ENCODE results near the gene XRCC1. TPM values are rescaled to one million over a fixed set of nuclear protein-coding genes. Genes with fewer than 3 reads are reported as not detected.

The XRCC1 gene
- total and polyA plus RNA-seq, 2 of the 4 experiments (the other 2 are of a cell fraction) = 12.5 to 21.3 TPM

DNA sequence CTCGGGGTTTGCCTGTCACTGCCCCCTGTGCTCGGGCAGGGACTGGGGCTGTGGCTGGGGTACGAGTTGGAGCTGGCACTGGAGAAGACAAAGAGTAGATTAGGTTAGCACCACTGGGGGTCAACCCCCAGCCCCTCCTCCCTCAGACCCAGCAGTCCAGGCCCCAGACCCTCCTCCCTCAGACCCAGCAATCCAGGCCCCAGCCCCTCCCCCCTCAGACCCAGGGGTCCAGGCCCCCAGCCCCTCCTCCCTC lies 23.2 kb downstream of the XRCC1 start:
- Histone ChIP-seq H2BK5ac (ENCODE audit: low read depth, low read length, poor library complexity, severe bottlenecking) (no peak overlapping the region), H3K18ac (ENCODE audit: low read depth, low read length) (no peak overlapping the region), H3K4me2 (ENCODE audit: low read depth, low read length) (no peak overlapping the region), H4K91ac (ENCODE audit: insufficient read depth, low read depth, low read length) (no peak overlapping the region), H2BK20ac (ENCODE audit: low read depth, low read length) (no peak overlapping the region), H3K4me3 (ENCODE audit: insufficient read depth, low read depth, low read length) (no peak overlapping the region), H3K9ac (ENCODE audit: low read depth, low read length) (no peak overlapping the region), H3K56ac (ENCODE audit: extremely low read depth, insufficient read depth, low read length) (no peak overlapping the region), H4K20me1 (ENCODE audit: insufficient read depth, low read length) (no peaks in the 10 kb centered on the region), H3K27ac (ENCODE audit: insufficient read depth, low read length) (no peak overlapping the region), H3K14ac (replicated peaks; ENCODE audit: low read depth, low read length) (no peak overlapping the region), H3K36me3 (ENCODE audit: control insufficient read depth, insufficient read depth, low read length) (peaks cover 31% of the 10 kb centered on the region), H3K9me1 (ENCODE audit: insufficient read depth, low read length) (no peaks in the 10 kb centered on the region), H4K8ac (ENCODE audit: low read depth in 2 of 2, low read length in 2 of 2) (no peak overlapping the region), H3K9me3 (ENCODE audit: control insufficient read depth, insufficient read depth, low read length) (no peaks in the 10 kb centered on the region), H3K79me1 (ENCODE audit: low read depth in 1 of 2, low read length in 2 of 2) (peaks cover 7 to 9% of the 10 kb centered on the region in 2 experiments; a peak in 3 of 4 replicates), H2BK120ac (ENCODE audit: low read depth, low read length) (no peak overlapping the region), H2AFZ (replicated peaks; ENCODE audit: low read length, poor library complexity) (no peak overlapping the region), H2BK15ac (ENCODE audit: low read depth, low read length) (no peak overlapping the region), H4K5ac (ENCODE audit: low read depth, low read length) (no peak overlapping the region), H3K23ac (ENCODE audit: low read depth, low read length) (no peak overlapping the region), H2AK5ac (ENCODE audit: low read depth, low read length) (no peak overlapping the region), H3K4me1 (ENCODE audit: control insufficient read depth, insufficient read depth, low read length) (no peaks in the 10 kb centered on the region), H3K27me3 (ENCODE audit: control insufficient read depth, insufficient read depth, low read length) (no peaks in the 10 kb centered on the region), H3K4ac (ENCODE audit: low read depth, low read length) (no peak overlapping the region), H2AK9ac (replicated peaks; ENCODE audit: low read depth, low read length, poor library complexity) (no peak overlapping the region)
- ChIA-PET CTCF (no interaction called here), POLR2A (ENCODE audit: unreplicated experiment) (no interaction called here)
- intact Hi-C loops (cut with micrococcal nuclease) (no loop called here), dilution Hi-C loops (cut with HindIII; ENCODE audit: low sequenced_read_pairs, unreplicated experiment) (no loop called here), in situ Hi-C loops (cut with MboI; ENCODE audit: low sequenced_read_pairs) (loop anchor here (5.0 kb wide), 1 partner anchor 100 kb away; no protein-coding TSS in a partner anchor)
- DNase-seq (no peak), ATAC-seq (ENCODE audit: low read depth) (no peak)
- BruUV-seq (replicated peaks) = no TSS peak
- WGBS, 2 experiments (ENCODE audit: extremely low coverage in 2 of 2, insufficient read length in 1 of 2) = no CpG with 5 or more reads among the region's 3 CpGs
- TF ChIP-seq SMC3 (IDR thresholded peaks at IDR 0.05; ENCODE audit: low read depth, low read length) (no peak), CEBPB (IDR thresholded peaks at IDR 0.05; ENCODE audit: low read depth, low read length) (no peak), FOS (IDR thresholded peaks at IDR 0.05; ENCODE audit: low read depth, low read length) (no peak), RAD21 (IDR thresholded peaks at IDR 0.05; ENCODE audit: low read length) (no peak), NFE2L2 (IDR thresholded peaks at IDR 0.05; ENCODE audit: low read depth, low read length) (no peak), CHD1 (IDR thresholded peaks at IDR 0.05; ENCODE audit: low read depth, low read length) (no peak), MXI1 (IDR thresholded peaks at IDR 0.05; ENCODE audit: borderline replicate concordance, low read depth, low read length) (no peak), RCOR1 (IDR thresholded peaks at IDR 0.05; ENCODE audit: insufficient replicate concordance, low read length) (no peak), MAZ (IDR thresholded peaks at IDR 0.05; ENCODE audit: borderline replicate concordance, low read depth, low read length) (no peak), POLR2A (IDR thresholded peaks at IDR 0.05; ENCODE audit: low read depth, low read length) (no peak), MAFK (IDR thresholded peaks at IDR 0.05; ENCODE audit: low read depth, low read length) (no peak), RFX5 (IDR thresholded peaks at IDR 0.05; ENCODE audit: low read depth, low read length) (no peak), BHLHE40 (IDR thresholded peaks at IDR 0.05; ENCODE audit: low read depth, low read length) (no peak)
- TF ChIP-seq, protein P1, sequence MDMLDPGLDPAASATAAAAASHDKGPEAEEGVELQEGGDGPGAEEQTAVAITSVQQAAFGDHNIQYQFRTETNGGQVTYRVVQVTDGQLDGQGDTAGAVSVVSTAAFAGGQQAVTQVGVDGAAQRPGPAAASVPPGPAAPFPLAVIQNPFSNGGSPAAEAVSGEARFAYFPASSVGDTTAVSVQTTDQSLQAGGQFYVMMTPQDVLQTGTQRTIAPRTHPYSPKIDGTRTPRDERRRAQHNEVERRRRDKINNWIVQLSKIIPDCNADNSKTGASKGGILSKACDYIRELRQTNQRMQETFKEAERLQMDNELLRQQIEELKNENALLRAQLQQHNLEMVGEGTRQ (IDR thresholded peaks at IDR 0.05; ENCODE audit: low read depth, low read length) = no peak
- TF ChIP-seq, protein P2, sequence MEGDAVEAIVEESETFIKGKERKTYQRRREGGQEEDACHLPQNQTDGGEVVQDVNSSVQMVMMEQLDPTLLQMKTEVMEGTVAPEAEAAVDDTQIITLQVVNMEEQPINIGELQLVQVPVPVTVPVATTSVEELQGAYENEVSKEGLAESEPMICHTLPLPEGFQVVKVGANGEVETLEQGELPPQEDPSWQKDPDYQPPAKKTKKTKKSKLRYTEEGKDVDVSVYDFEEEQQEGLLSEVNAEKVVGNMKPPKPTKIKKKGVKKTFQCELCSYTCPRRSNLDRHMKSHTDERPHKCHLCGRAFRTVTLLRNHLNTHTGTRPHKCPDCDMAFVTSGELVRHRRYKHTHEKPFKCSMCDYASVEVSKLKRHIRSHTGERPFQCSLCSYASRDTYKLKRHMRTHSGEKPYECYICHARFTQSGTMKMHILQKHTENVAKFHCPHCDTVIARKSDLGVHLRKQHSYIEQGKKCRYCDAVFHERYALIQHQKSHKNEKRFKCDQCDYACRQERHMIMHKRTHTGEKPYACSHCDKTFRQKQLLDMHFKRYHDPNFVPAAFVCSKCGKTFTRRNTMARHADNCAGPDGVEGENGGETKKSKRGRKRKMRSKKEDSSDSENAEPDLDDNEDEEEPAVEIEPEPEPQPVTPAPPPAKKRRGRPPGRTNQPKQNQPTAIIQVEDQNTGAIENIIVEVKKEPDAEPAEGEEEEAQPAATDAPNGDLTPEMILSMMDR (conservative IDR thresholded peaks at IDR 0.05; ENCODE audit: low read depth, low read length) = no peak
- TF ChIP-seq, protein P3, sequence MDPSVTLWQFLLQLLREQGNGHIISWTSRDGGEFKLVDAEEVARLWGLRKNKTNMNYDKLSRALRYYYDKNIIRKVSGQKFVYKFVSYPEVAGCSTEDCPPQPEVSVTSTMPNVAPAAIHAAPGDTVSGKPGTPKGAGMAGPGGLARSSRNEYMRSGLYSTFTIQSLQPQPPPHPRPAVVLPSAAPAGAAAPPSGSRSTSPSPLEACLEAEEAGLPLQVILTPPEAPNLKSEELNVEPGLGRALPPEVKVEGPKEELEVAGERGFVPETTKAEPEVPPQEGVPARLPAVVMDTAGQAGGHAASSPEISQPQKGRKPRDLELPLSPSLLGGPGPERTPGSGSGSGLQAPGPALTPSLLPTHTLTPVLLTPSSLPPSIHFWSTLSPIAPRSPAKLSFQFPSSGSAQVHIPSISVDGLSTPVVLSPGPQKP (IDR thresholded peaks at IDR 0.05; ENCODE audit: borderline replicate concordance, low read depth, low read length) = no peak
